ENCODE results near the gene MROH8.
"Not testable (repeated sequence)": the region's sequence is repeated elsewhere in the genome, so short reads cannot be mapped to it uniquely, and the experiment has no call there.

The MROH8 gene

DNA sequence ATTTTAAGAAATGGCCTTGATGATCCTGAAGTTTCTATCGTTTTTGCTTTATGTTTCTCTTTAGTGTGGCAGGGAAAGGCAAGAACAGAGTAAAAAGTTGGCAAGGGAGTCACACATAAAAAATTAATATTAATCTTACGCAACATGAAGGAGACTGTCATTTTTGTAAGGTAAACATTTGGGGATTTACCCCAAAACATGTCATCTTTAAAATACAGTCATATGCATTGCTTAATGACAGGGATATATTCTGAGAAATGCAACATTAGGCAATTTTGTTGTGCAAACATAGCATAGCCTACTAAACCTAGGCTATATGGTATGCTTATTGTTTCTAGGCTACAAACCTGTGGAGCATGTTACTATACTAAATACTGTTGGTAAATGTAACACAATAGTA is 88.9 kb downstream of the MROH8 start:
- DNase-seq (ENCODE audit: low read depth), result no peak

DNA sequence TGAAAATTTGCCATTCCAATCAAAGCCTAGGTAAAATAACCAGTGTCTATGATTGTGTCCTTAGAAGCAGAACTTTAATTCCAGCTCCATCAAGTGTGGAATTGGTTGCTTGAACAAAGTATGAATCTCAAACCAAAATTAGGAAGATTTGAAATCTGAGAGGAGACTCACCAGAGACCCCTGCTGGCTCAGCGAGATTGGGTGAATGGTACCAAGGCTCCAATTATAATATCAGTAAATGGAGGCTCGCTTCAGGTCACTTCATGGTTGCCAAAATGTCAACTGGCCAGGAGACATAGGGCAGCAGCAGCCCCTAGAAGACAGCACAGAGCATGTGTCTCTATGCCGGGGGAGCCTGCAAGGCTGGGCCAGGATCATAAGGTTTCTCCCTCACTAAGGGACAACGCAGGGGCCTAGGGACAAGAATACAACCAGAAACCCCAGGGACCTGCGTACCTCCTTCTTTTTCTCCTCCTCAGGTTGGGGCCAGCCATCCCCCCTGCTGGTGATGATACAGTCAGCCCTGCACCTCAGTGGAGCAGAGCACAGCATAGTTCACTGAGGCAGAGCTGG is 97.5 kb downstream of the MROH8 start:
- no peak for DNase-seq (ENCODE audit: low read depth)

DNA sequence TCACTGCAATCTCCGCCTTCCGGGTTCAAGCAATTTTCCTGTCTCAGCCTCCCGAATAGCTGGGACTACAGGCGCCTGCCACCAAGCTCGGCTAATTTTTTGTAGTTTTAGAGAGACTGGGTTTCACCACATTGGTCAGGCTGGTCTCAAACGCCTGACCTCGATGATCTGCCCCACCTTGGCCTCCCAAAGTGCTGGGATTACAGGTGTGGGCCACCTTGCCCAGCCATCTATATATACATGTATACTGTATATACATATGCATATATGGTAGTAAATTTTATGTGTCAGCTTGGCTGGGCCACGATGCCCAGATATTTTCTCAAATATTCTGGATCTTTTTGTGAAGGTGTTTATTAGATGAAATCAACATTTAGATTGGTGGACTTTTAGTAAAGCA is 102.3 kb downstream of the MROH8 start:
- DNase-seq (ENCODE audit: low read depth), result no peak

DNA sequence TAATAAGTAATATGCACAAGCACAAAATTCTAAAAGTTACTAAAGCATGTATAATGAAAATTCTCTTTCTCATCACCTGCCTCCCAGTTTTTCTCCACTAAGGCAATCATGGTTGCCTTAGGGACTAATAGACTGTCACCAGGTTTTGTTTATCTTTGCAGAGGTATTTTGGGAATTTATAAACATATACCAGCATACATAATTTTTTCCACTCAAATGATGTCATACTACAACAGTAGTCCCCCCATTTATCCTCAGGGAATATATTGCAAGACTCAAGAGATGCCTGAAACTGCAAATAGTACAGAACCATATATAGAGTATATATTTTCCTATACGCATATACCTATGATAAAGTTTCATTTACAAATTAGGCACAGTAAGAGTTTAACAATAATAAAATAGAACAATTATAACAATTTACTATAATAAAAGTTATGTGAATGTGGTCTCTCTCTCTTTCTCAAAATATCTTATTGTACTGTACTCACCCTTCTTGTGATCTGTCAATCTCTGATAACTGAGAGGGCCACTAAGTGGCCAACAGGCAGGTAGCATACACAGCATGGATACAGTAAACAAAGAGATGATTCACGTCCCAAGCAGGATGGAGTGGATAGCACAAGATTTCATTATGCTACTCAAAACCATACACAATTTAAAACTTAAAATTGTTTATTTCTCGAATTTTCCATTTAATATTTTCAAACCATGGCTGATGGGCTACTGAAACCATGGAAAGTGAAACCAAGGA is 103.2 kb downstream of the MROH8 start:
- DNase-seq (ENCODE audit: low read depth), result no peak

DNA sequence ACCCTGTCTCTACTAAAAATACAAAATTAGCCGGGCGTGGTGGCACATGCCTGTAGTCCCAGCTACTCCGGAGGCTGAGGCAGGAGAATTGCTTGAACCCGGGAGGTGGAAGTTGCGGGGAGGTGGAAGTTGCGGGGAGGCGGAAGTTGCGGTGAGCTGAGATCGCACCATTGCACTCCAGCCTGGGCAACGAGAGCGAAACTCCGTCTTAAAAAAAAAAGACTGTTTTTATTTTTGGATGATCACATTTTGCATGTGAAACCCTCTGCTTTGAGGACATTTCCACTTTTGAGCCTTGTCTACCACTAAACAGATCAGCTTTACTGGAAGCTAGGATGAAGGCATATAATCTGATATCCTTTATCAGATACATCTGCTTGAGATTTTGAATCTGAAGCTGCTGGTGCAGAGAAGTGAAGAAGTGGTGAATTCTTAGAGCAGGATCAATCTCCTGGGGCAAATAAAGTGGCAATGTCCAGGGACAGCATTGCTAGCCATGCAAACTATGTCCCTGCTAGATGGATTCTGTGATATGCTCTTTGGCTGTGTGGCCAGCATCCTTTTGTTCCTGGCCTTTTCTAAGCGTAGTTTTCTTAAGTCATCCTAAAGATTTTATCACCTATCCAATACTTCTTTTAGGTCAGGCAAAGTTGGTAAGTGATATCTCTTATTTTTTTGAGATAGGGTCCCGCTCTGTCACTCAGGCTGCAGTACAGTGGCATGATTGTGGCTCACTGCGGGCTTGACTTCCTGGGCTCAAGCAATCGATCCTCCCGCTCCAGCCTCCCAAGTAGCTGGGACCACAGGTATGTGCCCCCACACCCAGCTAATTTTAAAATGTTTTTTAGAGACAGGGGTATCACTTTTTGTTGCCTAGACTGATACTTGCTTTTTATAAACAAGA is 106.8 kb downstream of the MROH8 start:
- DNase-seq (ENCODE audit: low read depth), result no peak

DNA sequence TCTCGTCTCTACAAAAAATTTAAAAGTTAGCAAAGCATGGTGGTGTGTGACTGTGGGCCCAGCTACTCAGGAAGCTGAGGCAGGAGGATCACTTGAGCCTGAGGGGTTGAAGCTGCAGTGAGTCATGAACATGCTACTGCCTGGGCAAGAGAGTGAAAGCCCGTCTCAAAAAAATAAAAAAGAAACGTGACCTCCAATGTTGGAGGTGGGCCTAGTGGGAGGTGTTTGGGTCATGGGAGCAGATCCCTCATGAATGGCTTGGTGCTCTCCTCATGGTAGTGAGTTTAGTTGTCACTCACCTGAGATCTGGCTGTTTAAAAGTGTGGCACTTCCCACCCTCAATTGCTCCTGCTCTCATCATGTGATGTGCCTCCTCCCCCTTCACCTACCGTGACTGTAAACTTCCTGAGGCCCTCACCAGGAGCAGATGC is 107.9 kb downstream of the MROH8 start:
- no peak for DNase-seq (ENCODE audit: low read depth)

DNA sequence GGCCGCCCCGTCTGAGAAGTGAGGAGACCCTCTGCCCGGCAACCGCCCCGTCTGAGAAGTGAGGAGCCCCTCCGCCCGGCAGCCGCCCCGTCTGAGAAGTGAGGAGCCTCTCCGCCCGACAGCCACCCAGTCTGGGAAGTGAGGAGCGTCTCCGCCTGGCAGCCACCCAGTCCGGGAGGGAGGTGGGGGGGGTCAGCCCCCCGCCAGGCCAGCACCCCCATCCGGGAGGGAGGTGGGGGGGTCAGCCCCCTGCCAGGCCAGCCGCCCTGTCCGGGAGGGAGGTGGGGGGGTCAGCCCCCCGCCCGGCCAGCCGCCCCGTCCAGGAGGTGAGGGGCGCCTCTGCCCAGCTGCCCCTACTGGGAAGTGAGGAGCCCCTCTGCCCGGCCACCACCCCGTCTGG is 109.8 kb downstream of the MROH8 start:
- DNase-seq (ENCODE audit: low read depth), result not testable (repeated sequence)

DNA sequence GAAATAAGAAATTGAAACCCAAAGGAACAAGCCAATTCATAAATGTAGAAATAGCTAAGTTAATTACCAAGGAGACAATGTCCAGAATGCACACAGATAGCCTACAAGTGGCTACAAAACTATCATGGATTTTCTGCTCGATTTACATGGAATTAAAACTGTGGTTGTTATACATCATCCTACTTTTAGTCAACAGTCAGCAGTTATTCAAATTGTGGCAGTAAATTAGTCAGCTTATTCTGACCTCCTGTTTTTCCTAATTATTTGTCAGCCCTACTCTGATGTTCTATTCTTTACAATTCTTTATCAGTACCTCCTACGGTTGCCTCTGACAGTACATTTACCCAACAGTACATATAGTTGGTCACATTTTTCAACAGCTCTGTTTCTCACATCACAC is 113.2 kb downstream of the MROH8 start:
- DNase-seq (ENCODE audit: low read depth), result no peak

DNA sequence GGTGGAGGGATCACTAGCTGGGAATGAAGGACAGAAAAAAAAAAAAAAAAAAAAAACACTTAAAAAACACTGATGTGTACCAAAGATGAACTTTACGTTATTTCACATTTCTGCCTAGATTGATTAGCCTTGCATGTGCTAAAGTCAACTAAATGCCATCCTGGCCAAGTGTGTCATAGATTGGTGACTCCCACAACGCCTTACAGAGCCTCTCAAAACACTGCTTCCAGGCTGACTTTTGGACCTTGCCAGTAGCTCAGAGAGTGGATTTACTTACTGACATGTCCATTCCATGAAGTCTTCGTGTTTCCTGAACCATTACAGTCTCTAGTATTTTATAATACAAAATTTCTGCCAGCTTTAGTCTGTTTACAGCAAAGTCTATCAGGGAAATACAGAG is 124.1 kb downstream of the MROH8 start:
- no peak for DNase-seq (ENCODE audit: low read depth)

DNA sequence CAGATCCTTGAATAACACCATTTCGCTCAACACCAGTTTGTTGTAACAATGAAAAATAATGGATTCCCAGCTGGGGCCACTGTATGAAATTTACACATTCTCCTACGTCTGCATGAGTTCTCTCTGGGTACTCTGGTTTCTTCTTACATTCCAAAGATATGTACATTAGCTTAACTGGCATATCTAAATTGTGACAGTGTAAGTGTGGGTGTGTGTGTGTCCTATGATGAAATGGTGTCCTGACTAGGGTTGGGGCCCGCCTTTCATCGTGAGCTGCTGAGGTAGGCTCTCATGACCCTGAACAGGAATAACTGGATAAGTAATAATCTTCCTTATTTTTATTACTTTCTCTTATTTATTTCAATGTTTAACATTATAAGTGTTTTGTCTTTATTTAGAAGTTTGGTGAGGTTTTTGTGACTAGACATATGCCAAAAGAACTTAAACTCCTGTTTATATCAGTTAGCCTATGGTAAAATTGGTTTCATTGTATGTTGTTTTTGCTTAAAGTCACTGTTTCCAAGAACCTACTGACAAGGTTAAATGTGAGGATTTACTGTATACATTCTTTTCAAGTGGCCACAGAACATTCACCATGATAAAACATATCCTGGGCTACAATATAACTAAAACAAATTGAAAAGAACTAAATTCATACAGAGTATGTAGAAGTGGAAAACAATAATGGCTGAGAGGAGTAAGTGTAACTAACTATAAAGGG is 126.0 kb downstream of the MROH8 start:
- DNase-seq (ENCODE audit: low read depth), result no peak

Data from stromal cell of bone marrow (primary cell).